Kidney epithelial cell (primary cell): ENCODE results near the gene HOXA4. TPM values are rescaled to one million over a fixed set of nuclear protein-coding genes. Genes with fewer than 3 reads are reported as not detected.

Source experiments
- DNase-seq: peaks from one replicate; pipeline ENCODE4 v3.0.0-alpha.2; 2010; ENCODE audit warnings: low read depth
- H3K27me3 ChIP-seq: 2 replicates; pipeline ENCODE4 v1.6.0; 2011; ENCODE audit warnings: low read length; ENCODE audit not compliant: control insufficient read depth, insufficient read depth
- H3K36me3 ChIP-seq: 2 replicates; pipeline ENCODE4 v1.5.1; 2011; ENCODE audit warnings: low read length; ENCODE audit not compliant: control insufficient read depth, insufficient read depth
- H3K4me3 ChIP-seq: 2 replicates; pipeline ENCODE4 v1.5.1; 2011; ENCODE audit warnings: low read depth, mild to moderate bottlenecking, control low read depth, low read length
- total RNA-seq: library from RNA; depleted of rRNA; stranded (reverse); fragments of >200 nt; gene quantifications from 2 replicates; pipeline ENCODE4 v1.2.3, GENCODE V29; 2015
- TF ChIP-seq, protein P1 (sequence below): IDR thresholded peaks from 2 replicates; pipeline ENCODE4 v1.5.1; 2011; ENCODE audit warnings: mild to moderate bottlenecking, moderate library complexity, low read length, control low read depth, inconsistent platforms; ENCODE audit not compliant: insufficient read depth, poor library complexity, severe bottlenecking

The HOXA4 gene
- total RNA-seq, 1 donor from 2014 or later = 7.4 TPM

DNA sequence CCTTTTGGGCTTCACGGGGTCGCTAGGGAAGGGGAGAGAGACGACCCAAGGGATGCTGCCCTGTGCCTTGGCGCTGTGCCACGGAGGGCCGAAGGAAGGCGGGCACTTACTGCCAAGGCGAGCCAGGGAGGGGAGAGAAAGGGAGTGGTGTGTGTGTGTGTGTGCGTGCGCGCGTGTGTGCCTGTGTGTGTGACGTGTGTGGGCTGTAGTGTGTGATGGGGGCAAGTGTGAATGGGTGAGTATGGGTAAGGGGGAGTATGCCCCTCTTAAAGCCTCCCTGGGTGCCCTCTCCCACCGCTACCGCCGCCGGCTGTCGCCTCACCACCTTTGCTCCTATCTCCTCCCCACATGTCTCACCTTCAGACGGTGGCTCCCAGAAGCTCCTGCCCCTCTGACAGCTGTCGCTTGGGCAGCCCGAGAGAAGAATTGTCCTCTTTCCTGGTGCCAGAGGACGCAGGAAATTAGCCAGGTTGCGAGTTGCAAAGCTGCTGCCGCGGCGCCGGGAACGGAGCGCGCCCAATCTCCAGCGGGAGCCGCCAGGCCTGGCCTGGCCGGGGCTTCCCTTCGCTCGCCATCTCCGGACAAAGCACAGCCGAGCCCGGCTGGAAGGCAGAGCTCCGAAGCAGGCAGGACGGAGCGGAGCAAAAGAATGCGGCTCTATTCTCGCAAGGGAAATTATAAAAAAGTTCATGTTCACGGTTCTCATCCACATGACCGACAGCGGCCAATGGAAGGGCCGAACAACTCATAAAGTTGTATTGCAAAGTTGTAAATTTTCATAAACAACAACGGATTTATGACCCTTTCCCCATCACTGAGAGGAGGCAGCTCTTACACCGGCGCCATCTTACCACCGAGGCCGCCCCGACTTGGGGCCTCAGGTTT, 21.6 kb upstream of the HOXA4 start, which contains the start of gene HOXA3:
Gene HOXA3, minus strand, starts transcription at position 653 of the 885 bp plus-strand sequence. CDS start 41,943 bp downstream, outside the sequence.
- H3K36me3 ChIP-seq = no peaks in the 10 kb centered on the region
- TF ChIP-seq, protein P1, sequence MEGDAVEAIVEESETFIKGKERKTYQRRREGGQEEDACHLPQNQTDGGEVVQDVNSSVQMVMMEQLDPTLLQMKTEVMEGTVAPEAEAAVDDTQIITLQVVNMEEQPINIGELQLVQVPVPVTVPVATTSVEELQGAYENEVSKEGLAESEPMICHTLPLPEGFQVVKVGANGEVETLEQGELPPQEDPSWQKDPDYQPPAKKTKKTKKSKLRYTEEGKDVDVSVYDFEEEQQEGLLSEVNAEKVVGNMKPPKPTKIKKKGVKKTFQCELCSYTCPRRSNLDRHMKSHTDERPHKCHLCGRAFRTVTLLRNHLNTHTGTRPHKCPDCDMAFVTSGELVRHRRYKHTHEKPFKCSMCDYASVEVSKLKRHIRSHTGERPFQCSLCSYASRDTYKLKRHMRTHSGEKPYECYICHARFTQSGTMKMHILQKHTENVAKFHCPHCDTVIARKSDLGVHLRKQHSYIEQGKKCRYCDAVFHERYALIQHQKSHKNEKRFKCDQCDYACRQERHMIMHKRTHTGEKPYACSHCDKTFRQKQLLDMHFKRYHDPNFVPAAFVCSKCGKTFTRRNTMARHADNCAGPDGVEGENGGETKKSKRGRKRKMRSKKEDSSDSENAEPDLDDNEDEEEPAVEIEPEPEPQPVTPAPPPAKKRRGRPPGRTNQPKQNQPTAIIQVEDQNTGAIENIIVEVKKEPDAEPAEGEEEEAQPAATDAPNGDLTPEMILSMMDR = no peak
- DNase-seq = no peak
- peak within 1 kb of the TSS; percentile 71 for H3K4me3 ChIP-seq
- H3K27me3 ChIP-seq = no peaks in the 10 kb centered on the region

DNA sequence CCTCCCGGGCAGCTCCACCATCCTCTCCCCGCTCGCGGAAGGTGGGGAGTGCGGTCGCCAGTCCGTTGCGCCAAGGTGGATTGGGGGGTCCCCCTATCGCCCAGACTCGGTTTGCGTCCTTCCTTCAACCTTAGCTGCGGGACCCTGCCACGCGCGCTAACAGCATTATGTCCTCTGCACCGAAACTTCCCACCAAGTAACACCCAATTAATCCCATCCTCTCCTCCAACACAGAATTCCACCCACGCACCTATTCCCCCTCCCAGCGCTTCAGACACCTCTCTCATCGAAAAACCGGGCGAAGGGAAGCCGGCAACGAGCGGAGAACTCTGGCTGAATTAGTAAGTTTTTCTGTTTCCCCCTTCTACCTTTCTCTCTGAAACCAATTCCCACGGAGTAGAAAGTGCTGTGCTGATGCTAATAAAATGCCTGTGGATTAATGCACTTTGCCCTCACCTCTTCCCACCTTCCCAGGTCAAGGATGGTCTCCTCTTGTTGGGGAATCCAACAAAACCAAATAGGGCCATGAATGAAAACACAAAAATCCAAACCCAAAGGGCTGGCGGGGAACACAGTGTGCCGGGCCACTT, 20.9 kb upstream of the HOXA4 start:
- TF ChIP-seq, protein P1 = no peak
- H3K36me3 ChIP-seq = no peaks in the 10 kb centered on the region
- H3K27me3 ChIP-seq = no peaks in the 10 kb centered on the region
- peak overlapping the region; percentile 71 for H3K4me3 ChIP-seq
- no peak for DNase-seq

DNA sequence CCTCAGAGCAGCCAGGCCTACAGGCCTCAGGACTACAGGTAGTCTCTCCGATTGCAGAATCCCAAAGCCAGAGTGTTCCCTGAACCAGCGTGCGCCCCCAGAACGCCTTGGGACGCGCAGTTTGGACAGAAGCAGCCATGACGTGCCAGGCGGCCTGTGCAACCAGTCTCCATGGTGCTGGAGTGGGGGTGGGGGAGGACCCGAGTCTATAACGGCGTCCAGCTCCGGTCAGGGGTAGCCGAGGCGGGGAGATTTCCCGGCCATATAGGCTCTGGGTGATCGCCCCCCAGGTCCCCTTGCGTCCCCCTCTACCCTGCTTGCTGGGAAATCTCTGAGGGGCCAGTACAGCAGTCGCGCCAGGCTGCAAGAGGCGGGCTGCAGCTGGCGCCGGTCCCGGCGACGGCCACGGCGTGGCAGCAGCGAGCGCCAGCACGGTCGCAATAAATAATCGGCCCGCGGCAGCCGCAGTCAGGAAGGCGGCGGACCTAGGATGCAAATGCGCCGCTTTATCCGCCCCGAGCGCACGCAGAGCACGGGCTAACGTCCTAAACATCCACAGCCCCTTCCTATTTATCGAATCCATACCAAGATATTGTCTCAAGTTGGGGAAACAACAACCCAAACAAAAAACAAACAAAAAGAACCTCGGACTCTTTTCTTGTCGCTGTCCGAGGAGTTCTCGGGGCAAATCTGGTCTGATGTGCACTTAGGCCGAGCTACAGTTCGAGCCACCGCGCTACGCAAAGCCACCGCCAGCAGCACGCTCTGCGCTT, 20.2 kb upstream of the HOXA4 start:
- Histone ChIP-seq H3K4me3 (peak overlapping the region; percentile 71), H3K27me3 (no peaks in the 10 kb centered on the region), H3K36me3 (no peaks in the 10 kb centered on the region)
- TF ChIP-seq, protein P1 = peak; percentile 54
- no peak for DNase-seq

DNA sequence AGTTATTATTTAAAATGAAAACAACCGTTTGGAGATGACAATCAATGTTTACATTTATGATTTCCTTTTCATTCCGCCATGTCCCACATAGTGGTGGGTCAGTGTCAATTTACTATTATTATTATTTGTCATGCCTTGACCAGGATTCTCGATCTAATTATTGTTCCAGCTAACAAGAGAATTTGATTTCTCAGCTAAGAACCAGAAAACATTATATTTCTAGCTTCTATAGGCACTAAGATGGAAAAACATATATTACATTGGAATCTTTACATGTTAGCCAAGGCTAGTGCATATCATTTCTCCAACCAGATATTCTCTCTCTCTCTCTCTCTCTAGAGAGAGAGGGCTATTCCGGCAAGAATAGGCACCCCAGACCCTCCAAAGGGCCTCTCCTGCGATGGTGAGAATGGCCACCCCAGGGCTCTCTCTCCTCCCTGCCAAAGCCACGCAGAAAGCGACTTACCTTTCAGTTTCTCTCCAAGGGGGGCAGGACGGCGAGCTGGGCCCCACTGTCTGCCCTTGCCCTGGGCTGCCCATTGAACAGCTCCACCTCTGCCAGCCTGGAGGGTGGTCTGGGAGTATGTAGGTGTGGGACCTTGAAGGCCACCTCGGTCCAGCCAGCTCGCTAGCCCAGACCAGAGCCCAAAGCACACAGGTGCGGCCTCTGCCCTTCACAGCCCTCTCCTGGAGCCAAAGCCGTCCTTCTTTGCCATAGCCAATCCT, 19.4 kb upstream of the HOXA4 start:
- TF ChIP-seq, protein P1 = no peak

More for the DNA sequence above, 19.4 kb upstream of the HOXA4 start:
- Histone ChIP-seq H3K36me3 (no peaks in the 10 kb centered on the region), H3K27me3 (no peaks in the 10 kb centered on the region), H3K4me3 (peak overlapping the region; percentile 71)
- no peak for DNase-seq
